KMS-11 (cell line): ENCODE measurements around the gene S1PR3.

Experiments
- H2AFZ ChIP-seq: fragments of 200-600 bp; sonication (generic); 2 replicates; pipeline ENCODE4 v1.6.1; 2016; ENCODE audit warnings: antibody characterized with exemption, mixed run types, low read depth
- H3K27ac ChIP-seq: fragments of 200-600 bp; sonication (generic); 2 replicates; pipeline ENCODE4 v1.6.1; 2016; ENCODE audit warnings: mild to moderate bottlenecking, mixed run types
- H3K27me3 ChIP-seq: fragments of 200-600 bp; sonication (generic); 2 replicates; pipeline ENCODE4 v1.6.1; 2017; ENCODE audit warnings: mild to moderate bottlenecking, low read depth, mixed run types, moderate library complexity; ENCODE audit not compliant: insufficient read depth
- H3K36me3 ChIP-seq: fragments of 200-600 bp; sonication (generic); 2 replicates; pipeline ENCODE4 v1.6.1; 2017; ENCODE audit warnings: mild to moderate bottlenecking, mixed run types; ENCODE audit not compliant: insufficient read depth
- H3K4me1 ChIP-seq: fragments of 200-600 bp; sonication (generic); 2 replicates; pipeline ENCODE4 v1.6.1; 2016; ENCODE audit warnings: mild to moderate bottlenecking, low read depth, mixed run types; ENCODE audit not compliant: poor library complexity, severe bottlenecking
- H3K4me2 ChIP-seq: fragments of 200-600 bp; sonication (generic); 2 replicates; pipeline ENCODE4 v1.7.0; 2016; ENCODE audit warnings: mild to moderate bottlenecking, mixed run types
- H3K4me3 ChIP-seq: fragments of 200-600 bp; sonication (generic); IDR thresholded peaks from 2 replicates; pipeline ENCODE4 v1.6.1; 2017; ENCODE audit warnings: low read depth, low read length, mixed read lengths; ENCODE audit not compliant: insufficient read depth
- H3K79me2 ChIP-seq: fragments of 200-600 bp; sonication (generic); 2 replicates; pipeline ENCODE4 v1.6.1; 2016; ENCODE audit warnings: low read depth, mixed run types; ENCODE audit not compliant: insufficient read depth
- H3K9ac ChIP-seq: fragments of 200-600 bp; sonication (generic); 2 replicates; pipeline ENCODE4 v1.6.1; 2016; ENCODE audit warnings: mild to moderate bottlenecking, mixed run types
- H4K20me1 ChIP-seq: fragments of 200-600 bp; sonication (generic); 2 replicates; pipeline ENCODE4 v1.6.1; 2016; ENCODE audit warnings: mild to moderate bottlenecking, mixed run types; ENCODE audit not compliant: insufficient read depth
- CTCF ChIP-seq: fragments of 200-600 bp; sonication (generic); conservative IDR thresholded peaks from 2 replicates; pipeline ENCODE4 v1.6.1; 2017; ENCODE audit warnings: low read depth, mild to moderate bottlenecking, antibody characterized with exemption, low read length, moderate library complexity, mixed read lengths

Gene S1PR3

GRCh38 chr9:88985616-88986015 lies 5.7 kb upstream of the S1PR3 start:
- Histone ChIP-seq H3K4me1 (no peaks in the 10 kb centered on the region), H3K79me2 (no peaks in the 10 kb centered on the region), H3K9ac (no peak overlapping the region), H3K4me3 (no peak overlapping the region), H2AFZ (no peak overlapping the region), H3K4me2 (no peak overlapping the region), H4K20me1 (no peaks in the 10 kb centered on the region), H3K36me3 (no peaks in the 10 kb centered on the region), H3K27ac (no peak overlapping the region), H3K27me3 (no peaks in the 10 kb centered on the region)
- TF ChIP-seq CTCF = no peak

- TF ChIP-seq CTCF = no peak
- H4K20me1 ChIP-seq = no peaks in the 10 kb centered on the region
- no peaks in the 10 kb centered on the region for H3K4me1 ChIP-seq
- no peak overlapping the region for H2AFZ ChIP-seq
- H3K9ac ChIP-seq = no peak overlapping the region
- no peak overlapping the region for H3K27ac ChIP-seq
- no peaks in the 10 kb centered on the region for H3K27me3 ChIP-seq
- no peaks in the 10 kb centered on the region for H3K36me3 ChIP-seq
- no peaks in the 10 kb centered on the region for H3K79me2 ChIP-seq
- H3K4me3 ChIP-seq = no peak overlapping the region
- no peak overlapping the region for H3K4me2 ChIP-seq
Measured at GRCh38 chr9:88986776-88987175, 4.5 kb upstream of the S1PR3 start.

- no peaks in the 10 kb centered on the region for H3K36me3 ChIP-seq
- no peaks in the 10 kb centered on the region for H4K20me1 ChIP-seq
- TF ChIP-seq CTCF = no peak
- no peaks in the 10 kb centered on the region for H3K4me1 ChIP-seq
- no peak overlapping the region for H3K4me3 ChIP-seq
- no peak overlapping the region for H2AFZ ChIP-seq
- H3K9ac ChIP-seq = no peak overlapping the region
- H3K79me2 ChIP-seq = no peaks in the 10 kb centered on the region
- H3K4me2 ChIP-seq = no peak overlapping the region
- H3K27ac ChIP-seq = no peak overlapping the region
- no peaks in the 10 kb centered on the region for H3K27me3 ChIP-seq
Measured at GRCh38 chr9:88987661-88988060, 3.6 kb upstream of the S1PR3 start.

- no peak for TF ChIP-seq CTCF
- no peak overlapping the region for H3K9ac ChIP-seq
- H3K4me2 ChIP-seq = no peak overlapping the region
Measured at GRCh38 chr9:88988796-88989641, 2.2 kb upstream of the S1PR3 start.

More at GRCh38 chr9:88988796-88989641, 2.2 kb upstream of the S1PR3 start:
- Histone ChIP-seq H3K36me3 (no peaks in the 10 kb centered on the region), H3K4me1 (no peaks in the 10 kb centered on the region), H3K27ac (no peak overlapping the region), H2AFZ (no peak overlapping the region), H3K79me2 (no peaks in the 10 kb centered on the region), H3K4me3 (no peak overlapping the region), H4K20me1 (no peaks in the 10 kb centered on the region), H3K27me3 (no peaks in the 10 kb centered on the region)
